ENCODE data around the gene TCF7.

- TF ChIP-seq CTCF (IDR thresholded peaks at IDR 0.05) (no peak), POLR2A (IDR thresholded peaks at IDR 0.05) (no peak)
These were observed 36.4 kb upstream of the TCF7 start for GRCh38 chr5:134077926-134078580.
